Fibroblast of lung (primary cell): Measurements from ENCODE around the gene MUC4.

ENCODE experiments used
- EZH2 ChIP-seq: IDR thresholded peaks from 2 replicates; pipeline ENCODE4 v1.5.1; 2012; ENCODE audit warnings: low read length, control low read depth, mild to moderate bottlenecking; ENCODE audit errors: missing control alignments
- TF ChIP-seq, protein P1 (sequence below), 2 donors: IDR thresholded peaks in 1 of 2; conservative IDR thresholded peaks in 1 of 2; 1 replicate in 1 of 2; 2 replicates in 1 of 2; pipeline ENCODE4 v1.5.1; 2011 to 2012; ENCODE audit warnings: low read length in 2 of 2, control low read depth in 1 of 2, inconsistent platforms in 1 of 2, low read depth in 1 of 2, mild to moderate bottlenecking in 1 of 2

DNA sequence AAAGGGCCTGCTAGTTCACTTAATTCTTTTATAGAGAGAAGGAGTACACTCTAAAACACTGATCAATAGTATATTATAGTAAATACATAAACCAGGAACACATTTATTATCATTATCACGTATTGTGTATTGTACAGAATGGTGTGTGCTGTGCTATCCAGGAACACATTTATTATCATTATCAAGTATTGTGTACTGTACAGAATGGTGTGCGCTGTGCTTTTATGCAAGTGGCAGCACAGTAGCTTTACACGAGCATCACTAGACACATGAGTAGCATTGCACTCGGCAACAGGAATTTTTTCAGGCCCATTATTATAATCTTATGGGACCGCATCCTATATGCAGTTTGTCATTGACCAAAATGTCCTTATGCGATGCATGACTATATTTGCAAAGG lies 111.9 kb downstream of the MUC4 start:
- no peak for TF ChIP-seq EZH2
- TF ChIP-seq, protein P1, sequence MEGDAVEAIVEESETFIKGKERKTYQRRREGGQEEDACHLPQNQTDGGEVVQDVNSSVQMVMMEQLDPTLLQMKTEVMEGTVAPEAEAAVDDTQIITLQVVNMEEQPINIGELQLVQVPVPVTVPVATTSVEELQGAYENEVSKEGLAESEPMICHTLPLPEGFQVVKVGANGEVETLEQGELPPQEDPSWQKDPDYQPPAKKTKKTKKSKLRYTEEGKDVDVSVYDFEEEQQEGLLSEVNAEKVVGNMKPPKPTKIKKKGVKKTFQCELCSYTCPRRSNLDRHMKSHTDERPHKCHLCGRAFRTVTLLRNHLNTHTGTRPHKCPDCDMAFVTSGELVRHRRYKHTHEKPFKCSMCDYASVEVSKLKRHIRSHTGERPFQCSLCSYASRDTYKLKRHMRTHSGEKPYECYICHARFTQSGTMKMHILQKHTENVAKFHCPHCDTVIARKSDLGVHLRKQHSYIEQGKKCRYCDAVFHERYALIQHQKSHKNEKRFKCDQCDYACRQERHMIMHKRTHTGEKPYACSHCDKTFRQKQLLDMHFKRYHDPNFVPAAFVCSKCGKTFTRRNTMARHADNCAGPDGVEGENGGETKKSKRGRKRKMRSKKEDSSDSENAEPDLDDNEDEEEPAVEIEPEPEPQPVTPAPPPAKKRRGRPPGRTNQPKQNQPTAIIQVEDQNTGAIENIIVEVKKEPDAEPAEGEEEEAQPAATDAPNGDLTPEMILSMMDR (conservative IDR thresholded peaks at IDR 0.05 in 1 of 2, IDR thresholded peaks at IDR 0.05 in 1 of 2; ENCODE audit: low read depth in 1 of 2, low read length in 2 of 2) = no peak
